Measurements from ENCODE around the gene LGALS4.
"Not testable (repeated sequence)": the region's sequence is repeated elsewhere in the genome, so short reads cannot be mapped to it uniquely, and the experiment has no call there.

The LGALS4 gene

GRCh38 chr19:38826856-38827551, 14.3 kb upstream of the LGALS4 start:
- Histone ChIP-seq H3K9ac (ENCODE audit: low read length) (no peak overlapping the region), H3K4me1 (ENCODE audit: low read length) (no peaks in the 10 kb centered on the region), H3K4me3 (ENCODE audit: low read length) (no peak overlapping the region), H3K36me3 (replicated peaks; ENCODE audit: insufficient read depth, low read length) (no peaks in the 10 kb centered on the region), H3K79me2 (ENCODE audit: low read length) (0 out of 2 replicates have a peak, but pooled peaks cover 6% of the 10 kb centered on the region), H3F3A (ENCODE audit: insufficient read depth, low read length) (no peaks in the 10 kb centered on the region), H3K4me2 (ENCODE audit: low read depth, low read length) (no peak overlapping the region), H3K27me3 (replicated peaks; ENCODE audit: insufficient read depth, low read length) (no peaks in the 10 kb centered on the region), H4K20me1 (ENCODE audit: insufficient read depth, low read length) (no peaks in the 10 kb centered on the region), H3K27ac (ENCODE audit: low read length) (no peak overlapping the region), H3K9me2 (replicated peaks; ENCODE audit: insufficient read depth, low read length) (no peaks in the 10 kb centered on the region), H3K9me3 (replicated peaks; ENCODE audit: insufficient read depth, low read length) (no peaks in the 10 kb centered on the region), H2AFZ (ENCODE audit: low read length) (no peak overlapping the region)
- no peak for DNase-seq
- TF ChIP-seq CTCF (IDR thresholded peaks at IDR 0.05; ENCODE audit: low read length): no peak
- TF ChIP-seq EZH2phosphoT487 (IDR thresholded peaks at IDR 0.05; ENCODE audit: low read length): no peak

GRCh38 chr19:38825936-38826335, 13.2 kb upstream of the LGALS4 start:
- not testable (repeated sequence) for H2AFZ ChIP-seq (ENCODE audit: low read length); H3K9me3 ChIP-seq (replicated peaks; ENCODE audit: insufficient read depth, low read length); H3K4me1 ChIP-seq (ENCODE audit: low read length); H3K9ac ChIP-seq (ENCODE audit: low read length); H3K36me3 ChIP-seq (replicated peaks; ENCODE audit: insufficient read depth, low read length); H3K9me2 ChIP-seq (replicated peaks; ENCODE audit: insufficient read depth, low read length); H3F3A ChIP-seq (ENCODE audit: insufficient read depth, low read length); DNase-seq; H3K27me3 ChIP-seq (replicated peaks; ENCODE audit: insufficient read depth, low read length); H3K27ac ChIP-seq (ENCODE audit: low read length); H4K20me1 ChIP-seq (ENCODE audit: insufficient read depth, low read length); H3K79me2 ChIP-seq (ENCODE audit: low read length); H3K4me3 ChIP-seq (ENCODE audit: low read length); H3K4me2 ChIP-seq (ENCODE audit: low read depth, low read length)

GRCh38 chr19:38821230-38821825, 8.6 kb upstream of the LGALS4 start:
- not testable (repeated sequence) for H3K4me1 ChIP-seq (ENCODE audit: low read length)

GRCh38 chr19:38819231-38819920, 6.6 kb upstream of the LGALS4 start:
- Histone ChIP-seq H3K9me2 (replicated peaks; ENCODE audit: insufficient read depth, low read length) (no peaks in the 10 kb centered on the region), H3K9me3 (replicated peaks; ENCODE audit: insufficient read depth, low read length) (no peaks in the 10 kb centered on the region), H3K9ac (ENCODE audit: low read length) (no peak overlapping the region), H3K27ac (ENCODE audit: low read length) (no peak overlapping the region), H4K20me1 (ENCODE audit: insufficient read depth, low read length) (no peaks in the 10 kb centered on the region), H3K4me2 (ENCODE audit: low read depth, low read length) (no peak overlapping the region), H3K36me3 (replicated peaks; ENCODE audit: insufficient read depth, low read length) (no peaks in the 10 kb centered on the region), H3F3A (ENCODE audit: insufficient read depth, low read length) (no peaks in the 10 kb centered on the region), H3K4me1 (ENCODE audit: low read length) (no peaks in the 10 kb centered on the region), H2AFZ (ENCODE audit: low read length) (no peak overlapping the region), H3K27me3 (replicated peaks; ENCODE audit: insufficient read depth, low read length) (no peaks in the 10 kb centered on the region), H3K79me2 (ENCODE audit: low read length) (no peaks in the 10 kb centered on the region), H3K4me3 (ENCODE audit: low read length) (no peak overlapping the region)
- TF ChIP-seq EZH2 (optimal IDR thresholded peaks at IDR 0.05; ENCODE audit: low read depth, low read length): no peak
- no peak for TF ChIP-seq CTCF (IDR thresholded peaks at IDR 0.05; ENCODE audit: low read length)
- no peak for TF ChIP-seq EZH2phosphoT487 (IDR thresholded peaks at IDR 0.05; ENCODE audit: low read length)
- DNase-seq: no peak

More at GRCh38 chr19:38821230-38821825, 8.6 kb upstream of the LGALS4 start:
- not testable (repeated sequence) for H3K9me3 ChIP-seq (replicated peaks; ENCODE audit: insufficient read depth, low read length); H3K9ac ChIP-seq (ENCODE audit: low read length); H3K79me2 ChIP-seq (ENCODE audit: low read length); H3K36me3 ChIP-seq (replicated peaks; ENCODE audit: insufficient read depth, low read length); H2AFZ ChIP-seq (ENCODE audit: low read length); H3K27ac ChIP-seq (ENCODE audit: low read length); H3K27me3 ChIP-seq (replicated peaks; ENCODE audit: insufficient read depth, low read length); H3F3A ChIP-seq (ENCODE audit: insufficient read depth, low read length); DNase-seq; H3K4me3 ChIP-seq (ENCODE audit: low read length); H4K20me1 ChIP-seq (ENCODE audit: insufficient read depth, low read length); H3K4me2 ChIP-seq (ENCODE audit: low read depth, low read length); H3K9me2 ChIP-seq (replicated peaks; ENCODE audit: insufficient read depth, low read length)

Data from MM.1S (cell line).